ENCODE data around the gene RAB11FIP4.

RAB11FIP4 gene

GRCh38 chr17:31517524-31517923 lies 126.0 kb downstream of the RAB11FIP4 start:
- no peak overlapping the region for H3K27ac Mint-ChIP-seq

GRCh38 chr17:31518478-31518877 lies 127.0 kb downstream of the RAB11FIP4 start:
- no peak overlapping the region for H3K4me3 Mint-ChIP-seq
- no peaks in the 10 kb centered on the region for H3K27me3 Mint-ChIP-seq
- H3K9me3 Mint-ChIP-seq = no peaks in the 10 kb centered on the region
- H3K36me3 Mint-ChIP-seq = peaks cover 3% of the 10 kb centered on the region
- H3K27ac Mint-ChIP-seq = no peak overlapping the region
- H3K4me1 Mint-ChIP-seq = peaks cover 35% of the 10 kb centered on the region

More at GRCh38 chr17:31517524-31517923, 126.0 kb downstream of the RAB11FIP4 start:
- H3K9me3 Mint-ChIP-seq = no peaks in the 10 kb centered on the region
- H3K27me3 Mint-ChIP-seq = no peaks in the 10 kb centered on the region
- H3K36me3 Mint-ChIP-seq = peaks cover 3% of the 10 kb centered on the region
- peaks cover 38% of the 10 kb centered on the region for H3K4me1 Mint-ChIP-seq
- no peak overlapping the region for H3K4me3 Mint-ChIP-seq

GRCh38 chr17:31521632-31522283 lies 130.3 kb downstream of the RAB11FIP4 start:
- peaks cover 9% of the 10 kb centered on the region for H3K36me3 Mint-ChIP-seq
- H3K4me3 Mint-ChIP-seq = no peak overlapping the region

GRCh38 chr17:31522284-31522931 lies 130.9 kb downstream of the RAB11FIP4 start:
- Mint-ChIP-seq H3K4me1 (peaks cover 5% of the 10 kb centered on the region), H3K27me3 (no peaks in the 10 kb centered on the region), H3K36me3 (peaks cover 9% of the 10 kb centered on the region), H3K4me3 (no peak overlapping the region), H3K9me3 (no peaks in the 10 kb centered on the region), H3K27ac (no peak overlapping the region)

More at GRCh38 chr17:31521632-31522283, 130.3 kb downstream of the RAB11FIP4 start:
- no peaks in the 10 kb centered on the region for H3K27me3 Mint-ChIP-seq
- H3K27ac Mint-ChIP-seq = no peak overlapping the region
- H3K9me3 Mint-ChIP-seq = no peaks in the 10 kb centered on the region
- peaks cover 8% of the 10 kb centered on the region for H3K4me1 Mint-ChIP-seq

GRCh38 chr17:31522987-31523495 lies 131.6 kb downstream of the RAB11FIP4 start:
- Mint-ChIP-seq H3K4me3 (no peak overlapping the region), H3K36me3 (peaks cover 9% of the 10 kb centered on the region), H3K4me1 (no peaks in the 10 kb centered on the region), H3K27ac (no peak overlapping the region), H3K9me3 (no peaks in the 10 kb centered on the region), H3K27me3 (no peaks in the 10 kb centered on the region)

DNA sequence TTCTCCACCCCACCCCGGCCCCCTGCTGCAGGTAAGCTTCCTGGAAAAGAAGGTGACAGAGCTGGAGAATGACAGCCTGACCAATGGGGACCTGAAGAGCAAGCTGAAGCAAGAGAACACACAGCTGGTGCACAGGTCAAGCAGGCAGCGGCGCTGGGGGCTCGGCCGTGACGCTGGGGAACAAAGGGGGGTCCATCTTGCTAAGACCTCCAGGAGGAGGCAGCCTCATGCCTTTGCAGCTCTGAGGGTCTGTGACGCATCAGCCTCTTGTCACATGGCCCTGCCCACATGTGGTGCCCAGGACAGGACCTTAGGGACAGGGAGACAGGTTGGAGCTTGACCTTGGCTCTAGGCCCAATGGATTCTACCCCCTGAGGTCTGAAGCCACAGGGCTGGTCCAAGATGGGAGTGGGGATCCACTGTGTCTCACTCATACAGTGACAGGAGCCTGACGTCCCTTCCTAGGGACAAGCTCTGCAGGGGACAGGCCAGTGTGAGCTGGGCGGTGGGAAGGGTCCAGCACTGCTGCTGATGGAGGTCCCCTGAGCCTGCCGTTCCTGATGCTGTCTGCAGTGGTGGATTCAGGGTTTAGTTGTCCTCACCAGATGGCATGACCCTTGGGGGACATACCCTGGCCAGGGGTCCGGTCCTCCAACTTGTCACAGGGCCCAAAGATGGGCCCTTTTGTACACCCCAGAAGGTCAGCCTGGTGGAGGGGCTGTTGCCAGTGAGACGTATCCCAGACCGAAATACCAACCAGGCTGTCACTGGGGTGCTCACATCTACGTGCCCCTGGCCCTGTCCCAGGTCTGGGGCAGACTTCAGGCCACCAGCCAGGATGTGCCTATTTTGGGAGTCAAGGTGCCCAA lies 132.6 kb downstream of the RAB11FIP4 start:
- H3K36me3 Mint-ChIP-seq = peaks cover 9% of the 10 kb centered on the region
- H3K9me3 Mint-ChIP-seq = no peaks in the 10 kb centered on the region
- no peaks in the 10 kb centered on the region for H3K27me3 Mint-ChIP-seq
- no peak overlapping the region for H3K4me3 Mint-ChIP-seq
- no peak overlapping the region for H3K27ac Mint-ChIP-seq
- no peaks in the 10 kb centered on the region for H3K4me1 Mint-ChIP-seq

- H3K27ac Mint-ChIP-seq = no peak overlapping the region
- no peak overlapping the region for H3K4me3 Mint-ChIP-seq
- peaks cover 9% of the 10 kb centered on the region for H3K36me3 Mint-ChIP-seq
- H3K9me3 Mint-ChIP-seq = no peaks in the 10 kb centered on the region
- H3K4me1 Mint-ChIP-seq = no peaks in the 10 kb centered on the region
- no peaks in the 10 kb centered on the region for H3K27me3 Mint-ChIP-seq
These were observed 133.7 kb downstream of the RAB11FIP4 start for GRCh38 chr17:31524926-31525800.

- H3K4me1 Mint-ChIP-seq = no peaks in the 10 kb centered on the region
- H3K36me3 Mint-ChIP-seq = peaks cover 9% of the 10 kb centered on the region
- no peak overlapping the region for H3K4me3 Mint-ChIP-seq
- H3K27me3 Mint-ChIP-seq = no peaks in the 10 kb centered on the region
- no peaks in the 10 kb centered on the region for H3K9me3 Mint-ChIP-seq
- no peak overlapping the region for H3K27ac Mint-ChIP-seq
These were observed 134.5 kb downstream of the RAB11FIP4 start for GRCh38 chr17:31525801-31526549.

DNA sequence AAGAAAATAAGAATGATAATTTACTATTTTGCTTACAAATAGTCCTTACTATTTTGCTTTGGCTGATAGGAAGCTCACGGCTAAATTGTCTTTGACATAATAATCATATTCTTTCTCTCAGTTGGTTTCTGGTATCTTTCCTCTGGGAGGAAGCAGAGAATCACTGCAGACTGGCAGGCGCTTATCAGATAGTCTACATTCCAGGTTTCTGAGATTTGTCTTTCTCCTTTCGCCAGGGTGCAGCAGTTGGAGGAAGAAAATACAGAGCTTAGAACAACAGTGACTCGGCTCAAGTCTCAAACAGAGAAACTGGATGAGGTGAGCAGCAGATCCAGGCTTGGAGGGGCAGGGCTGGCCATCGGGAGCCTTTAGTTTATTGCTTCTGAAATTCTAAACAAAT lies 136.1 kb downstream of the RAB11FIP4 start:
- H3K4me1 Mint-ChIP-seq = peaks cover under 1% of the 10 kb centered on the region
- H3K27ac Mint-ChIP-seq = no peak overlapping the region
- peaks cover 6% of the 10 kb centered on the region for H3K36me3 Mint-ChIP-seq
- no peaks in the 10 kb centered on the region for H3K27me3 Mint-ChIP-seq
- H3K9me3 Mint-ChIP-seq = no peaks in the 10 kb centered on the region
- no peak overlapping the region for H3K4me3 Mint-ChIP-seq

- Mint-ChIP-seq H3K4me1 (peaks cover 8% of the 10 kb centered on the region), H3K4me3 (no peak overlapping the region), H3K36me3 (peaks cover 6% of the 10 kb centered on the region), H3K27me3 (no peaks in the 10 kb centered on the region), H3K9me3 (no peaks in the 10 kb centered on the region), H3K27ac (no peak overlapping the region)
These were observed 136.9 kb downstream of the RAB11FIP4 start for GRCh38 chr17:31528291-31528874.

DNA sequence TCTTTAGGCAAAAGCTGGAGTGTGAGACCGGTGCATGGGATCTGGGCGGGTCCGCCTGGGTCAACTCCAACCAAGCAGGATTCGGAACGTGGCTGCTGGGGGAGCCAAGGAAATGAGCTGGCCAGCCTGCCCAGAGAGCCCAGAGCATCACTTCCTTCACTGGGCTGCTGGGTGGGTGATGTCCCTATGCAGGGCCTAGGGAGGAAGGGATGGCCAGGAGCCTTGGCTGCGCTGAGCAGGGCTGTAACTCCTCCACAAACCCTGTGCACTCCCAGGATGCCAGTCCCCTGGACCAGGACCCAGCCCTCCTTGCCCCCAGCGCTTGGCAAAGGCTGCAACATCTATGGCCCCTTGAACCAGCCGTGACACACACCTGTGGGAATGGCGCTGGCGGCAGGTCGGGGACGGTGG lies 138.4 kb downstream of the RAB11FIP4 start:
- no peak overlapping the region for H3K27ac Mint-ChIP-seq
- peaks cover 16% of the 10 kb centered on the region for H3K4me1 Mint-ChIP-seq

DNA sequence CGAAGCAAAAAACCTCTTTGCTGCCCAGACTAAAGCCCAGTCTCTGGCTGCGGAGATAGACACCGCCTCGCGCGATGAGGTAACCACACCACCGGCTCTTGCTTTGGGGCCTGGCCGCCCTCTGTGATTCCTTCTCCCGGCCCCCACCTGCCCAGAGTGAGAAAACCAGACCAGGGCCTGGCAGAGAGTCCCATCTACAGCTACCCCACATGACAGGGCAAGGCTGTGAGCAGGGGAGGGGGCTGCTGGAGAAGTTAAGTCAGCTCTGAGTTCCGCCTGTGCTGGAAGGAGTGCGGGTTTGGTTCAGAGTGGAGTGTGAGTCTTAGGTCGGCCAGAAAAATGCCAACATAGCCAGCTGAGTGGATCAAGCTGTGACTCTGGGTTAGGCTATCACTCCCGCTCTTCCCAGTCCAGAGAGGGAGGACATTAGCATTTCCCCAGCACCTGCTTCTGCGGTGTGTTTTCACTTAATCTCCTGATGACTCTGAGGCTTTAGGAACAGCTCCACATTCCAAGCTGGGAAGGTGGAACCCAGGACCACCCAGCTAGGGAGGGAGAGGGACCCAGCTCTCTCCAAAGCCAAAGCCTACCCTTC lies 139.0 kb downstream of the RAB11FIP4 start:
- Mint-ChIP-seq H3K27ac (no peak overlapping the region), H3K4me1 (peaks cover 20% of the 10 kb centered on the region), H3K9me3 (no peaks in the 10 kb centered on the region), H3K4me3 (no peak overlapping the region), H3K36me3 (no peaks in the 10 kb centered on the region), H3K27me3 (no peaks in the 10 kb centered on the region)

More for the DNA sequence above, 138.4 kb downstream of the RAB11FIP4 start:
- H3K9me3 Mint-ChIP-seq = no peaks in the 10 kb centered on the region
- H3K27me3 Mint-ChIP-seq = no peaks in the 10 kb centered on the region
- H3K4me3 Mint-ChIP-seq = no peak overlapping the region
- H3K36me3 Mint-ChIP-seq = no peaks in the 10 kb centered on the region

DNA sequence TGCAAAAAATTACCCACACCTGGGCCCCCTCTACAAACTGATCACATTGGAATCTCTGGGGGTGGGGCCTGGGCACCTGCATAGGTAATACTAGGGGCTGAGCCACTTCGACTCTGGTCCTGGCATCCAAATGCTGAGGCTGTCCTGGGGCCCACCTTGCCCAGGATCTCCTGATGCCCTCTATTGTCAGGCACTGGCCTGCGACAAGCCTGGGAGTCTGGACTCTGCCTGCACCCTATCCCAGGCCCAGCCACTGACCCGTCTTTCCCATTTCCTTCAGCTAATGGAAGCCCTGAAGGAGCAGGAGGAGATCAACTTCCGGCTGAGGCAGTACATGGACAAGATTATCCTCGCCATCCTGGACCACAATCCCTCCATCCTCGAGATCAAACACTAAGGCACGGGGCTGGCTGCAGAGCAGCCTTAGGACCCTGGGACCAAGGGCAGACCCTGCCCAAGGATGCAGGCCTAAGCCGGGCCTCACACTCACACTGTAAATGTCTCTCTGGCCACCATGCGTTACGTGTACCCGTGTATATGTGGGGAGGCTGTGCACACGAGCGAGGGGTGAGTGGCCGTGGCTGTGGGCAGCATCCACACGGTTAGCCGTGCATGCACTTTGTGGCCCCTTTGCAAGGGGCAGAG lies 140.0 kb downstream of the RAB11FIP4 start:
- Mint-ChIP-seq H3K36me3 (no peaks in the 10 kb centered on the region), H3K27ac (no peak overlapping the region), H3K9me3 (no peaks in the 10 kb centered on the region), H3K4me3 (no peak overlapping the region), H3K27me3 (no peaks in the 10 kb centered on the region), H3K4me1 (peaks cover 24% of the 10 kb centered on the region)
